Measurements from ENCODE around the gene KLHL12.

The KLHL12 gene

GRCh38 chr1:202890392-202890791 lies 36.6 kb downstream of the KLHL12 start (continued):
- TF ChIP-seq PATZ1 (CRISPR knock-in tag; IDR thresholded peaks at IDR 0.05; ENCODE audit: borderline replicate concordance) (no peak), ISL1 (CRISPR knock-in tag; IDR thresholded peaks at IDR 0.05) (no peak)

GRCh38 chr1:202888531-202889360 lies 38.3 kb downstream of the KLHL12 start, which contains the start of gene RABIF:
Gene RABIF, minus strand, starts transcription at chr1:202889149. Its CDS starts 51 bp downstream, at chr1:202889098.
- peak; percentile 97 for ATAC-seq
- TF ChIP-seq ZNF565 (CRISPR knock-in tag; conservative IDR thresholded peaks at IDR 0.05; ENCODE audit: low read depth) (no peak), ARNTL (CRISPR knock-in tag; IDR thresholded peaks at IDR 0.05; ENCODE audit: borderline replicate concordance, low read depth) (no peak), ESRRG (CRISPR knock-in tag; IDR thresholded peaks at IDR 0.05) (no peak), GLIS3 (CRISPR knock-in tag; IDR thresholded peaks at IDR 0.05) (no peak), CSDC2 (CRISPR knock-in tag; IDR thresholded peaks at IDR 0.05) (no peak), BACH2 (CRISPR knock-in tag; IDR thresholded peaks at IDR 0.05; ENCODE audit: borderline replicate concordance) (no peak), ZFP3 (CRISPR knock-in tag; IDR thresholded peaks at IDR 0.05) (no peak), ZFP30 (CRISPR knock-in tag; IDR thresholded peaks at IDR 0.05) (no peak), CREB5 (CRISPR knock-in tag; IDR thresholded peaks at IDR 0.05; ENCODE audit: low read depth) (no peak), ZC3H10 (CRISPR knock-in tag; IDR thresholded peaks at IDR 0.05) (no peak), TCF4 (CRISPR knock-in tag; IDR thresholded peaks at IDR 0.05; ENCODE audit: borderline replicate concordance) (no peak), PATZ1 (CRISPR knock-in tag; IDR thresholded peaks at IDR 0.05; ENCODE audit: borderline replicate concordance) (no peak), PPARA (CRISPR knock-in tag; IDR thresholded peaks at IDR 0.05; ENCODE audit: borderline replicate concordance) (no peak), TSHZ2 (CRISPR knock-in tag; IDR thresholded peaks at IDR 0.05) (no peak), SNAI2 (CRISPR knock-in tag; IDR thresholded peaks at IDR 0.05) (no peak), ZNF70 (CRISPR knock-in tag; IDR thresholded peaks at IDR 0.05) (no peak), CSRNP3 (CRISPR knock-in tag; IDR thresholded peaks at IDR 0.05) (no peak), POU6F1 (CRISPR knock-in tag; IDR thresholded peaks at IDR 0.05; ENCODE audit: borderline replicate concordance, low read depth) (no peak), RARB (CRISPR knock-in tag; IDR thresholded peaks at IDR 0.05) (no peak)

Measured in SK-N-SH treated with all-trans-retinoic acid at 6 μM for 48 hours (cell line).